K562 (cell line): Measurements from ENCODE around the gene RPL19. TPM values are rescaled to one million over a fixed set of nuclear protein-coding genes. Genes with fewer than 3 reads are reported as not detected.

Experiments used
- ATAC-seq: fragments of 200-7000 bp; cut with Tn5 transposase; 3 replicates; pipeline ENCODE4 v1.9.1; 2020; ENCODE audit warnings: moderate library complexity
- BruUV-seq: library from RNA; stranded (reverse); fragments of 400-500 nt; replicated peaks from 2 replicates; lab custom pipeline; 2021; lab: Mats Ljungman, UMichigan
- CTCF ChIA-PET: fragments of 300-600 bp; formaldehyde crosslinking; extraction: SDS; loops from one replicate; lab custom pipeline; 2021; ENCODE audit warnings: low intra/inter-chr PET ratio; lab: Yijun Ruan, JAX
- POLR2A ChIA-PET: fragments of 300-600, 350-650 bp; sonication (Branson Sonifier 250); formaldehyde crosslinking; extraction: SDS; loops from one replicate; lab custom pipeline; 2021; ENCODE audit warnings: antibody characterized with exemption, inconsistent platforms; lab: Yijun Ruan, JAX
- DNase-seq, 4 experiments: peaks; one replicate each; pipeline versions ENCODE4 v3.0.0 to v3.0.0-alpha.2; 2011 to 2018; ENCODE audit warnings: low spot score in 3 of 4, mixed read lengths in 3 of 4; ENCODE audit errors: extremely low read depth in 1 of 4
- FAIRE-seq: peaks from 2 replicates; lab custom pipeline; 2011; peaks lifted over from hg19 to GRCh38; lab: Jason Lieb, UNC
- H2AFZ ChIP-seq: 2 replicates; pipeline ENCODE4 v1.6.0; 2011; ENCODE audit warnings: low read depth, low read length, control low read depth, inconsistent platforms
- H3K27ac ChIP-seq: fragments of 200-600 bp; 3 replicates; pipeline ENCODE4 v1.8.0; 2011; ENCODE audit warnings: low read depth, mild to moderate bottlenecking, control low read depth, inconsistent platforms, low read length, moderate library complexity, mixed read lengths; ENCODE audit errors: extremely low read depth
- H3K27me3 ChIP-seq, 2 experiments: fragments of 300-600 bp in 1 of 2; 2 replicates in 1 of 2; 3 replicates in 1 of 2; pipeline versions ENCODE4 v1.6.0 to v1.8.0; 2011; ENCODE audit warnings: inconsistent platforms in 2 of 2, low read length in 2 of 2, mild to moderate bottlenecking in 1 of 2, mixed read lengths in 1 of 2, moderate library complexity in 1 of 2; ENCODE audit not compliant: control insufficient read depth in 2 of 2, insufficient read depth in 2 of 2
- H3K36me3 ChIP-seq: fragments of 300-600 bp; 3 replicates; pipeline ENCODE4 v1.8.0; 2011; ENCODE audit warnings: mild to moderate bottlenecking, low read length, inconsistent platforms; ENCODE audit not compliant: control insufficient read depth, insufficient read depth
- H3K4me1 ChIP-seq, 2 experiments: fragments of 200-600 bp in 1 of 2; replicated peaks in 1 of 2; 2 replicates in 1 of 2; 3 replicates in 1 of 2; pipeline versions ENCODE4 v1.5.1 to v1.8.0; 2011; ENCODE audit warnings: inconsistent platforms in 2 of 2, low read length in 2 of 2, mild to moderate bottlenecking in 1 of 2, mixed read lengths in 1 of 2, moderate library complexity in 1 of 2; ENCODE audit not compliant: control insufficient read depth in 2 of 2, insufficient read depth in 2 of 2
- H3K4me2 ChIP-seq: 2 replicates; pipeline ENCODE4 v1.6.1; 2011; ENCODE audit warnings: low read length, control low read depth, inconsistent platforms, mixed read lengths; ENCODE audit not compliant: insufficient read depth
- H3K4me3 ChIP-seq: fragments of 200-600 bp; sonication (generic), shearing (Covaris generic); 2 replicates; pipeline ENCODE4 v1.5.1; 2016; ENCODE audit warnings: control low read depth, inconsistent platforms
- H3K79me2 ChIP-seq: fragments of 200-600 bp; 3 replicates; pipeline ENCODE4 v1.8.0; 2011; ENCODE audit warnings: low read length, inconsistent platforms; ENCODE audit not compliant: control insufficient read depth, insufficient read depth
- H3K9ac ChIP-seq, 2 experiments: 2 replicates each; pipeline versions ENCODE4 v1.6.0 to v1.6.1; 2011; ENCODE audit warnings: low read depth in 2 of 2, low read length in 2 of 2, control low read depth in 1 of 2, inconsistent platforms in 1 of 2, mild to moderate bottlenecking in 1 of 2, mixed read lengths in 1 of 2; ENCODE audit not compliant: insufficient read depth in 1 of 2
- H3K9me1 ChIP-seq: one replicate; pipeline ENCODE4 v1.6.0; 2011; ENCODE audit warnings: inconsistent platforms, mild to moderate bottlenecking, low read length, moderate library complexity; ENCODE audit not compliant: control insufficient read depth, insufficient read depth
- H3K9me3 ChIP-seq: replicated peaks from 2 replicates; pipeline ENCODE4 v1.5.1; 2011; ENCODE audit warnings: low read depth, low read length, inconsistent platforms; ENCODE audit not compliant: control insufficient read depth, insufficient read depth
- H4K20me1 ChIP-seq: replicated peaks from 2 replicates; pipeline ENCODE4 v1.6.1; 2011; ENCODE audit warnings: low read length, inconsistent platforms, mixed read lengths; ENCODE audit not compliant: control insufficient read depth, insufficient read depth
- RFX5 ChIP-seq: IDR thresholded peaks from 2 replicates; pipeline ENCODE4 v1.6.1; 2011; ENCODE audit warnings: low read depth, mild to moderate bottlenecking, improper control_type of control experiment, low read length
- RHOXF2B ChIP-seq: fragments of 250-450 bp; sonication (Bioruptor Pico); conservative IDR thresholded peaks from 2 replicates; pipeline ENCODE4 v1.5.1; 2021
- SIN3A ChIP-seq, 2 experiments: fragments of 150-350 bp in 1 of 2; IDR thresholded peaks; 2 replicates each; pipeline ENCODE4 v1.6.1; 2011 to 2016; ENCODE audit warnings: borderline replicate concordance in 2 of 2, low read depth in 2 of 2, low read length in 2 of 2, mild to moderate bottlenecking in 2 of 2, moderate library complexity in 2 of 2; ENCODE audit not compliant: control insufficient read depth in 1 of 2
- ZNF668 ChIP-seq: fragments of 250-450 bp; sonication (Bioruptor Pico); IDR thresholded peaks from 2 replicates; pipeline ENCODE4 v1.8.0; 2022; ENCODE audit warnings: mild to moderate bottlenecking, inconsistent platforms
- WGBS: fragments of 100-300 bp; shearing (Covaris generic); methylation state at CpG from one replicate; pipeline ENCODE4 v1.1.6; 2016; ENCODE audit warnings: low coverage, mixed read lengths; ENCODE audit not compliant: insufficient coverage; ENCODE audit errors: missing lambda C conversion rate; 5-methylcytosine and 5-hydroxymethylcytosine counted together
- in situ Hi-C: fragments of 300-500 bp; cut with MboI; formaldehyde crosslinking; loops from 4 replicates; pipeline ENCODE4 v1.15.0; 2018; ENCODE audit warnings: inconsistent platforms, mixed read lengths
- intact Hi-C: fragments of 100-400 bp; cut with micrococcal nuclease; formaldehyde crosslinking; loops from 2 replicates; pipeline ENCODE4 v1.14.2; 2022
- polyA plus RNA-seq, 8 experiments: library from polyadenylated mRNA; depleted of rRNA in 4 of 8; stranded (reverse) in 5 of 8; unstranded in 3 of 8; fragments of >200 nt; fragmentation: Nextera tagmentation in 2 of 8; fragmentation: Illumina TruSeq in 1 of 8; extraction: Ambion mirVana in 2 of 8; extraction: Trizol in 1 of 8; gene quantifications; 2 replicates each; pipeline versions ENCODE4 v1.2.1 to v1.2.3, GENCODE V29; 2011 to 2014; ENCODE audit warnings: inconsistent platforms in 1 of 8, missing spikeins in 1 of 8
- total RNA-seq, 7 experiments: library from RNA; depleted of rRNA in 6 of 7; stranded (reverse); fragments of >200 nt in 6 of 7; fragmentation: Illumina TruSeq in 2 of 7; extraction: Trizol in 2 of 7; gene quantifications; 2 replicates each; pipeline versions ENCODE4 v1.2.1 to v1.2.3, GENCODE V29; 2011 to 2021; ENCODE audit warnings: low replicate concordance in 1 of 7
- TF ChIP-seq, protein P1 (sequence below): fragments of 250-450 bp; sonication (Bioruptor Pico); IDR thresholded peaks from 2 replicates; pipeline ENCODE4 v1.4.0; 2020; ENCODE audit warnings: mild to moderate bottlenecking, moderate library complexity
- TF ChIP-seq, protein P2 (sequence below), 2 experiments: fragments of 450-650 bp in 1 of 2; IDR thresholded peaks; 2 replicates each; pipeline ENCODE4 v1.6.1; 2011 to 2017; ENCODE audit warnings: low read depth in 2 of 2, antibody characterized with exemption in 1 of 2, borderline replicate concordance in 1 of 2, low read length in 1 of 2, mild to moderate bottlenecking in 1 of 2, mixed read lengths in 1 of 2; ENCODE audit not compliant: control insufficient read depth in 1 of 2
- TF ChIP-seq, protein P3 (sequence below), 3 experiments: fragments of 200-800 bp in 1 of 3; sonication (Bioruptor generic) in 1 of 3; sonication (generic) in 1 of 3; formaldehyde crosslinking in 1 of 3; IDR thresholded peaks; 2 replicates each; pipeline versions ENCODE4 v1.6.1 to v1.8.0; 2016 to 2022; ENCODE audit warnings: mild to moderate bottlenecking in 2 of 3, missing compliant biosample characterization in 2 of 3, missing genetic modification characterization in 2 of 3, missing genetic modification reagents in 1 of 3

The RPL19 gene
- total and polyA plus RNA-seq, 9 of the 15 experiments (the other 6 are each of a cell fraction or from before 2014, with no cell fraction given) = 2,263 to 4,614 (median 3,727) TPM

DNA sequence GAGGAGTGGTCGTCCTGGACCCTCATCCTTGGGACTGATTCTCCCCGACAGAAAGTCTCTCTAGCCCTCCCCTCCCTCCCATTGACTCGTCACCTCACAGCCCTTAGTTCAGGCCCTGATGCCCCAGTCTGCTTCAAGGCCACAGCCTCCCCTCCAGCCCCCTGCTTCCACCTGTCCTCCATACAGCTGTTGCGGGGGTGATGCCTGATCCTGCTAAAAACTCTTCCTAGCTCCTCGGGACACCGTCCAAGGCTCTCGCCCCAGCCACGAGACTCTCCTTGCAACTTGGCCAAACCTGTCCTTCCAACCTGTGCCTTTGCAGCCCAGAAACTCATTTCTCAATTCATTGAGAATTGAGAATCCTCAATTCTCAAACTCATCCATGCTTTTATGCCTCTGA, 18.8 kb downstream of the RPL19 start:
- H3K79me2 ChIP-seq = no peaks in the 10 kb centered on the region
- intact Hi-C loops (no loop called here), in situ Hi-C loops (no loop called here)
- FAIRE-seq = no peak
- H3K4me2 ChIP-seq = no peak overlapping the region
- H3K4me3 ChIP-seq = no peak overlapping the region
- H3K4me1 ChIP-seq = peaks cover 0 to 6% of the 10 kb centered on the region in 2 experiments; a peak in 2 of 5 replicates
- POLR2A ChIA-PET = interaction anchor here (0.7 to 1.0 kb wide), 3 partner anchors 12 to 635 kb away, joined by 3 read pairs; partner anchors contain the start of gene RPL19
- H4K20me1 ChIP-seq = no peaks in the 10 kb centered on the region
- peaks cover 11 to 60% of the 10 kb centered on the region in 2 experiments; a peak in 4 of 5 replicates for H3K27me3 ChIP-seq
- no peak for ATAC-seq
- H3K9ac ChIP-seq = 0 out of 4 replicates have a peak overlapping the region, but pooled peaks of 1 of the 2 experiments have one; percentile 7
- DNase-seq = no peak
- H3K27ac ChIP-seq = no peak overlapping the region
- H3K36me3 ChIP-seq = no peaks in the 10 kb centered on the region
- BruUV-seq = no TSS peak
- no peaks in the 10 kb centered on the region for H3K9me3 ChIP-seq
- 1% methylated on average over 6 of the region's 8 CpGs for WGBS
- TF ChIP-seq, protein P1, sequence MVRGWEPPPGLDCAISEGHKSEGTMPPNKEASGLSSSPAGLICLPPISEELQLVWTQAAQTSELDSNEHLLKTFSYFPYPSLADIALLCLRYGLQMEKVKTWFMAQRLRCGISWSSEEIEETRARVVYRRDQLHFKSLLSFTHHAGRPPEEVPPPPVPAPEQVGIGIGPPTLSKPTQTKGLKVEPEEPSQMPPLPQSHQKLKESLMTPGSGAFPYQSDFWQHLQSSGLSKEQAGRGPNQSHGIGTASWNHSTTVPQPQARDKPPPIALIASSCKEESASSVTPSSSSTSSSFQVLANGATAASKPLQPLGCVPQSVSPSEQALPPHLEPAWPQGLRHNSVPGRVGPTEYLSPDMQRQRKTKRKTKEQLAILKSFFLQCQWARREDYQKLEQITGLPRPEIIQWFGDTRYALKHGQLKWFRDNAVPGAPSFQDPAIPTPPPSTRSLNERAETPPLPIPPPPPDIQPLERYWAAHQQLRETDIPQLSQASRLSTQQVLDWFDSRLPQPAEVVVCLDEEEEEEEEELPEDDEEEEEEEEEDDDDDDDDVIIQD (CRISPR knock-in tag) = no peak
- no peak overlapping the region for H2AFZ ChIP-seq
- no peaks in the 10 kb centered on the region for H3K9me1 ChIP-seq
- CTCF ChIA-PET = no interaction called here

DNA sequence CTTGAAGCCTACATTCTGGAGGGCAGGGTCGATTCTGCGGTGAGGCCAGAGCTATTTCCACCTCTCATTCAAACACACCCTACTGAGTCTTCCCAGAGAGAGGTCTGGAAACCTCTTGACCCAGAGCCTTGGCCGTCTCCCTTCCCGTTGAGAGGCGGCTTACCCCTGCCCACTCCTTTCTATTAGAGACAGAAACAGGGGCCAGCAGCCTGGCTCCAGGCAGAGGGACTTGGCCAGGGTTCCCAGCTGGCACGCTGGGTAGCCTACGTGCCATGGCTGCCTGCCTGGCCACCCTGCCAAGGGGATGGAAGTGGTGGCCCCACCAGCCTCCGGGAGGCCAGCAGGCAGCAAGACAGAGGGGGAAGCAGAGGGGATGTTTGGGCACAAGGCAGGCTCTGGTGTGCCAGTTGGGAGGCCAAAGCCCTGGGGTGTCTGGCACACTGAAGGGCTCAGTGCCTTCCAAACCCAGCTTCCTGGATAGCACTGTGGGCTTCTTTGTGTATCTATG, 19.6 kb downstream of the RPL19 start:
- CTCF ChIA-PET = no interaction called here
- H3K27me3 ChIP-seq = peaks cover 17 to 60% of the 10 kb centered on the region in 2 experiments; a peak in 4 of 5 replicates
- TF ChIP-seq, protein P2, sequence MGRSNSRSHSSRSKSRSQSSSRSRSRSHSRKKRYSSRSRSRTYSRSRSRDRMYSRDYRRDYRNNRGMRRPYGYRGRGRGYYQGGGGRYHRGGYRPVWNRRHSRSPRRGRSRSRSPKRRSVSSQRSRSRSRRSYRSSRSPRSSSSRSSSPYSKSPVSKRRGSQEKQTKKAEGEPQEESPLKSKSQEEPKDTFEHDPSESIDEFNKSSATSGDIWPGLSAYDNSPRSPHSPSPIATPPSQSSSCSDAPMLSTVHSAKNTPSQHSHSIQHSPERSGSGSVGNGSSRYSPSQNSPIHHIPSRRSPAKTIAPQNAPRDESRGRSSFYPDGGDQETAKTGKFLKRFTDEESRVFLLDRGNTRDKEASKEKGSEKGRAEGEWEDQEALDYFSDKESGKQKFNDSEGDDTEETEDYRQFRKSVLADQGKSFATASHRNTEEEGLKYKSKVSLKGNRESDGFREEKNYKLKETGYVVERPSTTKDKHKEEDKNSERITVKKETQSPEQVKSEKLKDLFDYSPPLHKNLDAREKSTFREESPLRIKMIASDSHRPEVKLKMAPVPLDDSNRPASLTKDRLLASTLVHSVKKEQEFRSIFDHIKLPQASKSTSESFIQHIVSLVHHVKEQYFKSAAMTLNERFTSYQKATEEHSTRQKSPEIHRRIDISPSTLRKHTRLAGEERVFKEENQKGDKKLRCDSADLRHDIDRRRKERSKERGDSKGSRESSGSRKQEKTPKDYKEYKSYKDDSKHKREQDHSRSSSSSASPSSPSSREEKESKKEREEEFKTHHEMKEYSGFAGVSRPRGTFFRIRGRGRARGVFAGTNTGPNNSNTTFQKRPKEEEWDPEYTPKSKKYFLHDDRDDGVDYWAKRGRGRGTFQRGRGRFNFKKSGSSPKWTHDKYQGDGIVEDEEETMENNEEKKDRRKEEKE (IDR thresholded peaks at IDR 0.05; ENCODE audit: borderline replicate concordance in 1 of 2, control insufficient read depth in 1 of 2, low read depth in 2 of 2, low read length in 1 of 2) = no peak
- TF ChIP-seq RHOXF2B (CRISPR knock-in tag) (no peak), ZNF668 (CRISPR knock-in tag) (no peak), RFX5 (no peak), SIN3A (IDR thresholded peaks at IDR 0.05; ENCODE audit: borderline replicate concordance in 2 of 2, control insufficient read depth in 1 of 2, low read depth in 2 of 2, low read length in 2 of 2) (no peak)
- TF ChIP-seq, protein P3, sequence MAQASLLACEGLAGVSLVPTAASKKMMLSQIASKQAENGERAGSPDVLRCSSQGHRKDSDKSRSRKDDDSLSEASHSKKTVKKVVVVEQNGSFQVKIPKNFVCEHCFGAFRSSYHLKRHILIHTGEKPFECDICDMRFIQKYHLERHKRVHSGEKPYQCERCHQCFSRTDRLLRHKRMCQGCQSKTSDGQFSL (CRISPR knock-in tag; IDR thresholded peaks at IDR 0.05) = no peak
- TF ChIP-seq, protein P3 (tag; IDR thresholded peaks at IDR 0.05) = no peak

More for the DNA sequence above, 19.6 kb downstream of the RPL19 start:
- Histone ChIP-seq H3K4me3 (no peak overlapping the region), H3K79me2 (no peaks in the 10 kb centered on the region), H3K9me1 (no peaks in the 10 kb centered on the region), H3K27ac (no peak overlapping the region), H3K9me3 (no peaks in the 10 kb centered on the region), H3K4me2 (no peak overlapping the region), H4K20me1 (no peaks in the 10 kb centered on the region), H3K9ac (peak overlapping the region in 1 of 2 experiments; percentile 46; a peak in 1 of 4 replicates), H3K36me3 (no peaks in the 10 kb centered on the region), H2AFZ (no peak overlapping the region), H3K4me1 (peaks cover 0 to 13% of the 10 kb centered on the region in 2 experiments; a peak in 2 of 5 replicates)
- ATAC-seq (no peak), FAIRE-seq (no peak), DNase-seq (no peak)
- in situ Hi-C loops = no loop called here
- POLR2A ChIA-PET = interaction anchor here (0.9 to 1.0 kb wide), 3 partner anchors 13 to 20 kb away, joined by 3 read pairs; partner anchors contain the start of gene RPL19
- 4% methylated on average over 8 of the region's 8 CpGs for WGBS
- intact Hi-C loops = no loop called here
- no TSS peak for BruUV-seq
